HCT116 (cell line): ENCODE measurements around the gene CREB3L4. TPM values are rescaled to one million over a fixed set of nuclear protein-coding genes. Genes with fewer than 3 reads are reported as not detected.

Source experiments
- ATAC-seq: fragments of 200-7000 bp; cut with Tn5 transposase; 2 replicates; pipeline ENCODE4 v1.9.1; 2020; ENCODE audit warnings: mild to moderate bottlenecking, moderate library complexity
- BruUV-seq: library from RNA; stranded (reverse); fragments of 400-500 nt; replicated peaks from 2 replicates; lab custom pipeline; 2021; lab: Mats Ljungman, UMichigan
- CTCF ChIA-PET: fragments of 300-600 bp; sonication (Branson Sonifier 250); formaldehyde crosslinking; loops from one replicate; lab custom pipeline; 2021; ENCODE audit warnings: antibody characterized with exemption; lab: Charles Lee
- POLR2A ChIA-PET: fragments of 300-600, 350-600 bp; sonication (Branson Sonifier 250); formaldehyde crosslinking; loops from one replicate; lab custom pipeline; 2021; ENCODE audit warnings: antibody characterized with exemption; lab: Charles Lee
- RAD21 ChIA-PET, 2 experiments: fragments of 300-600 bp; sonication (Branson Sonifier 250); formaldehyde crosslinking; loops; one replicate each; lab custom pipeline; 2023; ENCODE audit warnings: low total read pairs in 2 of 2; ENCODE audit not compliant: uncharacterized antibody in 2 of 2, unreplicated experiment in 2 of 2, low non-redundant PET in 1 of 2; lab: Charles Lee
- DNase-seq: peaks from one replicate; pipeline ENCODE4 v3.0.0-alpha.2; 2010; ENCODE audit warnings: low read depth, low spot score
- H2AFZ ChIP-seq: fragments of 200-600 bp; shearing (Covaris generic), sonication (generic); 2 replicates; pipeline ENCODE4 v1.6.1; 2017; ENCODE audit warnings: low read depth, mixed run types, mixed read lengths, antibody characterized with exemption, low read length; ENCODE audit not compliant: poor library complexity, severe bottlenecking
- H3K27ac ChIP-seq: 2 replicates; pipeline ENCODE4 v1.5.1; 2012; ENCODE audit warnings: low read depth, low read length
- H3K27me3 ChIP-seq: fragments of 200-600 bp; sonication (generic); 2 replicates; pipeline ENCODE4 v1.6.1; 2016; ENCODE audit warnings: mixed run types, low read length, mixed read lengths; ENCODE audit not compliant: insufficient read depth
- H3K36me3 ChIP-seq, 2 experiments: fragments of 200-500 bp in 1 of 2; fragments of 200-600 bp in 1 of 2; sonication (Bioruptor generic) in 1 of 2; sonication (generic) in 1 of 2; 2 replicates each; pipeline versions ENCODE4 v1.5.1 to v1.6.1; 2014 to 2016; ENCODE audit warnings: low read length in 2 of 2, inconsistent platforms in 1 of 2, mixed read lengths in 1 of 2, mixed run types in 1 of 2; ENCODE audit not compliant: insufficient read depth in 2 of 2, control insufficient read depth in 1 of 2
- H3K4me1 ChIP-seq, 2 experiments: fragments of 200-600 bp in 1 of 2; sonication (generic) in 1 of 2; 2 replicates each; pipeline versions ENCODE4 v1.5.1 to v1.6.1; 2012 to 2017; ENCODE audit warnings: low read length in 2 of 2, inconsistent platforms in 1 of 2, mild to moderate bottlenecking in 1 of 2, mixed read lengths in 1 of 2, mixed run types in 1 of 2, moderate library complexity in 1 of 2; ENCODE audit not compliant: insufficient read depth in 2 of 2, control insufficient read depth in 1 of 2
- H3K4me2 ChIP-seq: fragments of 200-600 bp; sonication (generic); 2 replicates; pipeline ENCODE4 v1.6.1; 2017; ENCODE audit warnings: mixed run types, low read length, mixed read lengths
- H3K4me3 ChIP-seq, 2 experiments: fragments of 200-600 bp in 1 of 2; sonication (generic) in 1 of 2; replicated peaks in 1 of 2; 2 replicates each; pipeline ENCODE4 v1.5.1; 2011 to 2016; ENCODE audit warnings: low read length in 2 of 2, control low read depth in 1 of 2, low read depth in 1 of 2, mild to moderate bottlenecking in 1 of 2, mixed read lengths in 1 of 2, mixed run types in 1 of 2
- H3K79me2 ChIP-seq: fragments of 200-600 bp; sonication (generic); 2 replicates; pipeline ENCODE4 v1.6.1; 2017; ENCODE audit warnings: mild to moderate bottlenecking, mixed run types, low read length, moderate library complexity, mixed read lengths; ENCODE audit not compliant: insufficient read depth
- H3K9ac ChIP-seq: fragments of 200-600 bp; sonication (generic); 2 replicates; pipeline ENCODE4 v1.6.1; 2016; ENCODE audit warnings: low read length, mixed read lengths
- H3K9me2 ChIP-seq: fragments of 200-600 bp; sonication (generic), shearing (Covaris generic); 2 replicates; pipeline ENCODE4 v1.6.1; 2017; ENCODE audit warnings: mixed run types, mild to moderate bottlenecking, moderate library complexity; ENCODE audit not compliant: insufficient read depth
- H3K9me3 ChIP-seq, 2 experiments: fragments of 200-500 bp in 1 of 2; fragments of 200-600 bp in 1 of 2; sonication (Bioruptor generic) in 1 of 2; sonication (generic) in 1 of 2; 2 replicates each; pipeline ENCODE4 v1.6.1; 2014 to 2017; ENCODE audit warnings: low read length in 2 of 2, mixed read lengths in 2 of 2, inconsistent platforms in 1 of 2, low read depth in 1 of 2, mild to moderate bottlenecking in 1 of 2, mixed run types in 1 of 2, moderate library complexity in 1 of 2; ENCODE audit not compliant: control insufficient read depth in 1 of 2, insufficient read depth in 1 of 2
- H4K20me1 ChIP-seq: fragments of 200-600 bp; sonication (generic), shearing (Covaris generic); 2 replicates; pipeline ENCODE4 v1.6.1; 2017; ENCODE audit warnings: mixed run types, mild to moderate bottlenecking, moderate library complexity; ENCODE audit not compliant: insufficient read depth
- CBX3 ChIP-seq: IDR thresholded peaks from 2 replicates; pipeline ENCODE4 v1.6.1; 2012; ENCODE audit warnings: low read depth
- CTCF ChIP-seq, 3 experiments: fragments of 200-600 bp in 1 of 3; sonication (generic) in 1 of 3; IDR thresholded peaks in 2 of 3; conservative IDR thresholded peaks in 1 of 3; 2 replicates each; pipeline ENCODE4 v1.5.1; 2012 to 2017; ENCODE audit warnings: low read depth in 2 of 3, low read length in 2 of 3, antibody characterized with exemption in 1 of 3, borderline replicate concordance in 1 of 3, control low read depth in 1 of 3, mild to moderate bottlenecking in 1 of 3, mixed read lengths in 1 of 3, mixed run types in 1 of 3, moderate library complexity in 1 of 3; ENCODE audit not compliant: insufficient read depth in 1 of 3
- EGR1 ChIP-seq: IDR thresholded peaks from 2 replicates; pipeline ENCODE4 v1.6.1; 2012; ENCODE audit warnings: low read depth
- ELF1 ChIP-seq: IDR thresholded peaks from 2 replicates; pipeline ENCODE4 v1.6.1; 2012; ENCODE audit warnings: low read depth, borderline replicate concordance
- EZH2 ChIP-seq: fragments of 200-600 bp; sonication (generic); IDR thresholded peaks from 2 replicates; pipeline ENCODE4 v1.6.1; 2017; ENCODE audit warnings: antibody characterized with exemption, mixed run types
- EZH2phosphoT487 ChIP-seq: fragments of 200-600 bp; IDR thresholded peaks from 2 replicates; pipeline ENCODE4 v1.6.1; 2018; ENCODE audit warnings: antibody characterized with exemption, borderline replicate concordance
- JUND ChIP-seq: IDR thresholded peaks from 2 replicates; pipeline ENCODE4 v1.6.1; 2012
- MAX ChIP-seq: IDR thresholded peaks from 2 replicates; pipeline ENCODE4 v1.6.1; 2012
- POLR2A ChIP-seq: IDR thresholded peaks from 2 replicates; pipeline ENCODE4 v1.7.0; 2011; ENCODE audit warnings: borderline replicate concordance; ENCODE audit not compliant: insufficient read depth, insufficient read length; ENCODE audit errors: extremely low read depth
- SP1 ChIP-seq: IDR thresholded peaks from 2 replicates; pipeline ENCODE4 v1.6.1; 2012; ENCODE audit warnings: low read depth
- YY1 ChIP-seq: IDR thresholded peaks from 2 replicates; pipeline ENCODE4 v1.6.1; 2011; ENCODE audit warnings: low read length, low read depth, moderate library complexity, mild to moderate bottlenecking; ENCODE audit not compliant: insufficient replicate concordance; ENCODE audit errors: extremely low read depth
- ZFX ChIP-seq: fragments of 450-650 bp; IDR thresholded peaks from 2 replicates; pipeline ENCODE4 v1.6.1; 2017
- ZNF274 ChIP-seq: fragments of 200-500 bp; sonication (Bioruptor generic); IDR thresholded peaks from 2 replicates; pipeline ENCODE4 v1.6.1; 2014; ENCODE audit warnings: mild to moderate bottlenecking, low read depth, low read length, inconsistent platforms
- intact Hi-C: fragments of 100-400 bp; cut with micrococcal nuclease; formaldehyde crosslinking; loops from 2 replicates; pipeline ENCODE4 v1.10.0; 2022
- total RNA-seq: library from RNA; stranded (reverse); gene quantifications from one replicate; pipeline ENCODE4 v1.2.1, GENCODE V29; 2021; ENCODE audit not compliant: unreplicated experiment
- TF ChIP-seq, protein P1 (sequence below): IDR thresholded peaks from 2 replicates; pipeline ENCODE4 v1.6.1; 2012; ENCODE audit warnings: low read depth

Gene CREB3L4
- total RNA-seq, 1 experiment from 2014 or later = 15.3 TPM

DNA sequence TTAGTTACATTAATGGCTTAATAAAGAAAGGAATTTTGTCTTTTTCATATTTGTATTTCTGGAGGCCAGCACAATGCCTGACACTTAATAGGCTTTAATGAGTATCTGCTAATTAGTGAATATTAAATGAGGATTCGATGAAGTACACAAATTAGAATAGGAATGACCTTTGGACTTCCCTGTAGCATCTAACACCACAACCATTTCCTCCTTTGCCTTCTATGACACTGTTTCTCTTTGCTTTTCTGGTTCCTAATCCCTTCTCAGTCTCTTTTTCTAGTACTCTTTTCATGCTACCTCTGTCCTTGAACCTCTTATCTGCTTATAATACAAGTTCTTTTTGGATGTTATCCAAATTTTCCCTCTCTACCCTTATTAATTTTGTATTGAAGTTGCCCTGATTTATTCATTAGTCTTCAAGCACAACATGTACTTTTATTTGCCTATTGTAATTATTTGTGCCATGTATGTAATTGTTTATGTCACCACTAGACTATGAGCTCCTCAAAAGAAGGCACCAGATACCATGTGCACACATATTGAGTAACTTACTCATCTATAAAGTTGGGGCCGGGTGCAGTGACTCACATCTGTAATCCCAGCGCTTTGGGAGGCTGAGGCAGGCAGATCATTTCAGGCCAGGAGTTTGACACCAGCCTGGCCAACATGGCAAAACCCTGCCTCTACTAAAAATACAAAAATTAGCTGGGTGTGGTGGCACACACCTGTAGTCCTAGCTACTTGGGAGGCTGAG lies 46.6 kb downstream of the CREB3L4 start:
- no peaks in the 10 kb centered on the region for H3K79me2 ChIP-seq
- ChIA-PET POLR2A (no interaction called here), CTCF (no interaction called here), RAD21 (no interaction called here)
- intact Hi-C loops = no loop called here
- no peak overlapping the region for H2AFZ ChIP-seq
- 0 out of 2 replicates have a peak overlapping the region, but pooled peaks have one; percentile 20 for H3K4me2 ChIP-seq
- DNase-seq (no peak), ATAC-seq (peak; percentile 49)
- H4K20me1 ChIP-seq = no peaks in the 10 kb centered on the region
- H3K36me3 ChIP-seq = no peaks in the 10 kb centered on the region
- H3K9me3 ChIP-seq = no peaks in the 10 kb centered on the region
- no peaks in the 10 kb centered on the region for H3K9me2 ChIP-seq
- H3K27me3 ChIP-seq = no peaks in the 10 kb centered on the region
- no peak overlapping the region for H3K9ac ChIP-seq
- TF ChIP-seq ZFX (no peak), MAX (peak; percentile 30; the same call in 1 of the 2 replicates)
- H3K4me1 ChIP-seq = peaks cover 3 to 6% of the 10 kb centered on the region in 2 experiments; a peak in 2 of 4 replicates
- H3K4me3 ChIP-seq = no peak overlapping the region
- BruUV-seq = no TSS peak
- H3K27ac ChIP-seq = no peak overlapping the region

GRCh38 chr1:154019269-154019668 lies 51.6 kb downstream of the CREB3L4 start:
- Histone ChIP-seq H3K27ac (no peak overlapping the region), H3K9me3 (no peaks in the 10 kb centered on the region), H4K20me1 (no peaks in the 10 kb centered on the region), H3K4me3 (no peak overlapping the region), H3K36me3 (no peaks in the 10 kb centered on the region), H3K9me2 (no peaks in the 10 kb centered on the region), H3K4me2 (no peak overlapping the region), H3K79me2 (no peaks in the 10 kb centered on the region), H3K4me1 (peaks cover under 1 to 3% of the 10 kb centered on the region in 2 experiments; a peak in 2 of 4 replicates), H3K9ac (no peak overlapping the region), H2AFZ (no peak overlapping the region), H3K27me3 (no peaks in the 10 kb centered on the region)
- DNase-seq (no peak), ATAC-seq (no peak)
- ChIA-PET POLR2A (interaction anchor here (1.6 kb wide), 1 partner anchor 29 kb away, joined by 4 read pairs; the partner anchor contains the start of gene RPS27), RAD21 (no interaction called here), CTCF (no interaction called here)
- no TSS peak for BruUV-seq
- intact Hi-C loops = no loop called here
- no peak for TF ChIP-seq CTCF (IDR thresholded peaks at IDR 0.05 in 2 of 3, conservative IDR thresholded peaks at IDR 0.05 in 1 of 3; ENCODE audit: borderline replicate concordance in 1 of 3, insufficient read depth in 1 of 3, low read depth in 2 of 3, low read length in 2 of 3)
- no peak for TF ChIP-seq EGR1
- TF ChIP-seq ZNF274 = no peak
- TF ChIP-seq EZH2phosphoT487 = no peak
- no peak for TF ChIP-seq MAX
- TF ChIP-seq, protein P1, sequence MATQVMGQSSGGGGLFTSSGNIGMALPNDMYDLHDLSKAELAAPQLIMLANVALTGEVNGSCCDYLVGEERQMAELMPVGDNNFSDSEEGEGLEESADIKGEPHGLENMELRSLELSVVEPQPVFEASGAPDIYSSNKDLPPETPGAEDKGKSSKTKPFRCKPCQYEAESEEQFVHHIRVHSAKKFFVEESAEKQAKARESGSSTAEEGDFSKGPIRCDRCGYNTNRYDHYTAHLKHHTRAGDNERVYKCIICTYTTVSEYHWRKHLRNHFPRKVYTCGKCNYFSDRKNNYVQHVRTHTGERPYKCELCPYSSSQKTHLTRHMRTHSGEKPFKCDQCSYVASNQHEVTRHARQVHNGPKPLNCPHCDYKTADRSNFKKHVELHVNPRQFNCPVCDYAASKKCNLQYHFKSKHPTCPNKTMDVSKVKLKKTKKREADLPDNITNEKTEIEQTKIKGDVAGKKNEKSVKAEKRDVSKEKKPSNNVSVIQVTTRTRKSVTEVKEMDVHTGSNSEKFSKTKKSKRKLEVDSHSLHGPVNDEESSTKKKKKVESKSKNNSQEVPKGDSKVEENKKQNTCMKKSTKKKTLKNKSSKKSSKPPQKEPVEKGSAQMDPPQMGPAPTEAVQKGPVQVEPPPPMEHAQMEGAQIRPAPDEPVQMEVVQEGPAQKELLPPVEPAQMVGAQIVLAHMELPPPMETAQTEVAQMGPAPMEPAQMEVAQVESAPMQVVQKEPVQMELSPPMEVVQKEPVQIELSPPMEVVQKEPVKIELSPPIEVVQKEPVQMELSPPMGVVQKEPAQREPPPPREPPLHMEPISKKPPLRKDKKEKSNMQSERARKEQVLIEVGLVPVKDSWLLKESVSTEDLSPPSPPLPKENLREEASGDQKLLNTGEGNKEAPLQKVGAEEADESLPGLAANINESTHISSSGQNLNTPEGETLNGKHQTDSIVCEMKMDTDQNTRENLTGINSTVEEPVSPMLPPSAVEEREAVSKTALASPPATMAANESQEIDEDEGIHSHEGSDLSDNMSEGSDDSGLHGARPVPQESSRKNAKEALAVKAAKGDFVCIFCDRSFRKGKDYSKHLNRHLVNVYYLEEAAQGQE = no peak
- TF ChIP-seq YY1 = no peak
- TF ChIP-seq EZH2 = no peak
- no peak for TF ChIP-seq JUND
- TF ChIP-seq CBX3 = no peak
- TF ChIP-seq SP1 = no peak
- TF ChIP-seq ELF1 = no peak
- TF ChIP-seq POLR2A = no peak
